Thyroid gland (tissue), 4 donors: Measurements from ENCODE around the gene ATP13A3.

Source experiments
- POLR2A ChIP-seq, 2 donors: fragments of 450-650 bp; IDR thresholded peaks; one replicate each; pipeline ENCODE4 v1.6.1; 2017; ENCODE audit warnings: antibody characterized with exemption in 2 of 2, mild to moderate bottlenecking in 2 of 2, moderate library complexity in 1 of 2
- TF ChIP-seq, protein P1 (sequence below), 6 experiments: fragments of 200-600 bp in 3 of 6; fragments of 450-650 bp in 3 of 6; sonication (generic) in 3 of 6; IDR thresholded peaks; one replicate each; pipeline ENCODE4 v1.5.1; 2016 to 2019; ENCODE audit warnings: antibody characterized with exemption in 6 of 6, mild to moderate bottlenecking in 2 of 6, inconsistent platforms in 1 of 6, moderate library complexity in 1 of 6

DNA sequence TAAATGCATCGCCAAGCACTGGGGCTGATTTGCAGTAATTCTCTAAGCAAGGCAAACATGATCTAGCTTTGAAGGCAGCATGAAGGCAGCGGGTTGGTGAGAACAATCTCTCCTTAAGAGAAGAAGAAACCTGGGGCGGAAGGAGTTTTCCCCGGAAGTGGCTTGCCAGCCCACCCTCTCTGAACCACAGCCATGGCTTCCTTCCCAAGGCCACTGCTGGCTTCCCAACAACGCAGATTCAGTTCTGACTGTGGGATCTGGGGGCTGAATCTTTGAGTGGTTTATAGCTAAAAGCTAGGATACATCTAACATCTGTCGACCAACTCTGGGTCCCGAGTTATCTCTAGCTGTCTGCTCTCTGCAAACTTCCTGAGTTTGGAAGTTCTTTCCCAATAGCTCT is 131.4 kb downstream of the ATP13A3 start:
- no peak for TF ChIP-seq POLR2A (IDR thresholded peaks at IDR 0.05)
- TF ChIP-seq, protein P1, sequence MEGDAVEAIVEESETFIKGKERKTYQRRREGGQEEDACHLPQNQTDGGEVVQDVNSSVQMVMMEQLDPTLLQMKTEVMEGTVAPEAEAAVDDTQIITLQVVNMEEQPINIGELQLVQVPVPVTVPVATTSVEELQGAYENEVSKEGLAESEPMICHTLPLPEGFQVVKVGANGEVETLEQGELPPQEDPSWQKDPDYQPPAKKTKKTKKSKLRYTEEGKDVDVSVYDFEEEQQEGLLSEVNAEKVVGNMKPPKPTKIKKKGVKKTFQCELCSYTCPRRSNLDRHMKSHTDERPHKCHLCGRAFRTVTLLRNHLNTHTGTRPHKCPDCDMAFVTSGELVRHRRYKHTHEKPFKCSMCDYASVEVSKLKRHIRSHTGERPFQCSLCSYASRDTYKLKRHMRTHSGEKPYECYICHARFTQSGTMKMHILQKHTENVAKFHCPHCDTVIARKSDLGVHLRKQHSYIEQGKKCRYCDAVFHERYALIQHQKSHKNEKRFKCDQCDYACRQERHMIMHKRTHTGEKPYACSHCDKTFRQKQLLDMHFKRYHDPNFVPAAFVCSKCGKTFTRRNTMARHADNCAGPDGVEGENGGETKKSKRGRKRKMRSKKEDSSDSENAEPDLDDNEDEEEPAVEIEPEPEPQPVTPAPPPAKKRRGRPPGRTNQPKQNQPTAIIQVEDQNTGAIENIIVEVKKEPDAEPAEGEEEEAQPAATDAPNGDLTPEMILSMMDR (IDR thresholded peaks at IDR 0.05): no peak
